LoVo (cell line): Measurements from ENCODE around the gene PROM1.

Experiments
- DNase-seq: peaks from one replicate; pipeline ENCODE4 v3.0.0-alpha.2; 2016; ENCODE audit warnings: low spot score

The PROM1 gene

GRCh38 chr4:16065066-16065465 lies 18.8 kb downstream of the PROM1 start:
- no peak for DNase-seq

- no peak for DNase-seq
Observed at GRCh38 chr4:16062601-16063000, 21.2 kb downstream of the PROM1 start.

GRCh38 chr4:16056681-16057385 lies 27.0 kb downstream of the PROM1 start:
- DNase-seq, result no peak

GRCh38 chr4:16055873-16056272 lies 27.9 kb downstream of the PROM1 start:
- DNase-seq, result no peak

GRCh38 chr4:16055471-16055870 lies 28.4 kb downstream of the PROM1 start:
- DNase-seq, result no peak

- DNase-seq, result no peak
Observed at GRCh38 chr4:16052939-16053338, 30.9 kb downstream of the PROM1 start.

- DNase-seq, result no peak
Observed at GRCh38 chr4:16051980-16052379, 31.8 kb downstream of the PROM1 start.

- no peak for DNase-seq
Observed at GRCh38 chr4:16051132-16051531, 32.7 kb downstream of the PROM1 start.

GRCh38 chr4:16050669-16051068 lies 33.2 kb downstream of the PROM1 start:
- no peak for DNase-seq

- DNase-seq, result no peak
Observed at GRCh38 chr4:16048619-16049419, 35.0 kb downstream of the PROM1 start.

GRCh38 chr4:16045687-16046086 lies 38.1 kb downstream of the PROM1 start:
- no peak for DNase-seq

GRCh38 chr4:16043642-16044498 lies 40.0 kb downstream of the PROM1 start:
- DNase-seq, result no peak

GRCh38 chr4:16039139-16039538 lies 44.7 kb downstream of the PROM1 start:
- no peak for DNase-seq

GRCh38 chr4:16037901-16038300 lies 45.9 kb downstream of the PROM1 start:
- no peak for DNase-seq

- no peak for DNase-seq
Observed at GRCh38 chr4:16035843-16036242, 48.0 kb downstream of the PROM1 start.

- peak; percentile 1 for DNase-seq
Observed at GRCh38 chr4:16034010-16034748, 49.6 kb downstream of the PROM1 start.

GRCh38 chr4:16032396-16032770 lies 51.4 kb downstream of the PROM1 start:
- no peak for DNase-seq

GRCh38 chr4:16031546-16032395 lies 52.1 kb downstream of the PROM1 start:
- DNase-seq, result no peak

GRCh38 chr4:16029886-16030285 lies 53.9 kb downstream of the PROM1 start:
- no peak for DNase-seq

GRCh38 chr4:16029262-16029661 lies 54.6 kb downstream of the PROM1 start:
- DNase-seq, result no peak

- no peak for DNase-seq
Observed at GRCh38 chr4:16027626-16028025, 56.2 kb downstream of the PROM1 start.
